HepG2 (cell line): ENCODE results near the gene NBR1. TPM values are rescaled to one million over a fixed set of nuclear protein-coding genes. Genes with fewer than 3 reads are reported as not detected.

Source experiments
- ATF2 ChIP-seq: sonication (generic); formaldehyde crosslinking; IDR thresholded peaks from 2 replicates; pipeline ENCODE4 v1.4.0; 2020; ENCODE audit warnings: missing genetic modification reagents
- CBX2 ChIP-seq, 2 experiments: fragments of 200-600 bp in 1 of 2; sonication (generic); formaldehyde crosslinking in 1 of 2; IDR thresholded peaks; 2 replicates each; pipeline versions ENCODE4 v1.7.0 to v1.8.1; 2018 to 2022; ENCODE audit warnings: low read depth in 2 of 2, low read length in 1 of 2, mild to moderate bottlenecking in 1 of 2, missing genetic modification reagents in 1 of 2
- FOSL1 ChIP-seq: sonication (generic); formaldehyde crosslinking; IDR thresholded peaks from 2 replicates; pipeline ENCODE4 v1.9.0; 2021; ENCODE audit warnings: missing genetic modification reagents, borderline replicate concordance
- KLF16 ChIP-seq, 2 experiments: sonication (generic) in 1 of 2; formaldehyde crosslinking in 1 of 2; IDR thresholded peaks; 2 replicates each; pipeline versions ENCODE4 v1.6.1 to v1.8.0; 2016 to 2023; ENCODE audit warnings: missing genetic modification reagents in 2 of 2, missing compliant biosample characterization in 1 of 2
- KMT2B ChIP-seq: IDR thresholded peaks from 2 replicates; pipeline ENCODE4 v1.6.1; 2016; ENCODE audit warnings: missing genetic modification reagents, missing compliant biosample characterization
- PLSCR1 ChIP-seq: sonication (generic); formaldehyde crosslinking; IDR thresholded peaks from 2 replicates; pipeline ENCODE4 v1.5.0; 2020; ENCODE audit warnings: missing genetic modification reagents, mild to moderate bottlenecking, borderline replicate concordance
- SNAI1 ChIP-seq: sonication (generic); formaldehyde crosslinking; IDR thresholded peaks from 2 replicates; pipeline ENCODE4 v1.5.0; 2020; ENCODE audit warnings: mild to moderate bottlenecking, missing genetic modification reagents, borderline replicate concordance
- ZNF121 ChIP-seq: sonication (generic); formaldehyde crosslinking; IDR thresholded peaks from 2 replicates; pipeline ENCODE4 v1.5.0; 2020; ENCODE audit warnings: mild to moderate bottlenecking, missing genetic modification reagents
- ZNF263 ChIP-seq: sonication (generic); formaldehyde crosslinking; IDR thresholded peaks from 2 replicates; pipeline ENCODE4 v1.4.0; 2020; ENCODE audit warnings: missing genetic modification reagents
- ZNF317 ChIP-seq: sonication (generic); formaldehyde crosslinking; IDR thresholded peaks from 2 replicates; pipeline ENCODE4 v1.5.0; 2020; ENCODE audit warnings: mild to moderate bottlenecking, missing genetic modification reagents
- ZNF382 ChIP-seq: sonication (generic); formaldehyde crosslinking; IDR thresholded peaks from 2 replicates; pipeline ENCODE4 v1.5.0; 2020; ENCODE audit warnings: missing genetic modification reagents, mild to moderate bottlenecking, borderline replicate concordance
- ZNF672 ChIP-seq: sonication (generic); formaldehyde crosslinking; IDR thresholded peaks from 2 replicates; pipeline ENCODE4 v1.8.1; 2022; ENCODE audit warnings: missing genetic modification reagents
- ZNF709 ChIP-seq: sonication (generic); formaldehyde crosslinking; IDR thresholded peaks from 2 replicates; pipeline ENCODE4 v1.5.0; 2020; ENCODE audit warnings: mild to moderate bottlenecking, missing genetic modification reagents
- polyA plus RNA-seq, 8 experiments: library from polyadenylated mRNA; depleted of rRNA in 3 of 8; stranded (reverse) in 7 of 8; unstranded in 1 of 8; fragments of >200 nt; fragmentation: Illumina TruSeq in 4 of 8; extraction: Trizol in 4 of 8; gene quantifications; 2 replicates each; pipeline versions ENCODE4 v1.2.1 to v1.2.3, GENCODE V29; 2011 to 2016; ENCODE audit warnings: low read depth in 4 of 8, missing spikeins in 1 of 8, mixed read lengths in 1 of 8; ENCODE audit not compliant: insufficient read depth in 1 of 8
- total RNA-seq, 5 experiments: library from RNA; depleted of rRNA; stranded (reverse); fragments of >200 nt; fragmentation: Illumina TruSeq; extraction: Trizol; gene quantifications; 2 replicates each; pipeline ENCODE4 v1.2.3, GENCODE V29; 2016; ENCODE audit warnings: low read depth in 1 of 5
- TF ChIP-seq, protein P1 (sequence below), 2 experiments: sonication (generic) in 1 of 2; formaldehyde crosslinking in 1 of 2; IDR thresholded peaks; 2 replicates each; pipeline versions ENCODE4 v1.6.1 to v1.9.0; 2014 to 2022; ENCODE audit warnings: antibody characterized with exemption in 1 of 2, borderline replicate concordance in 1 of 2, inconsistent platforms in 1 of 2, low read depth in 1 of 2, missing genetic modification reagents in 1 of 2
- TF ChIP-seq, protein P2 (sequence below): sonication (generic); formaldehyde crosslinking; IDR thresholded peaks from 2 replicates; pipeline ENCODE4 v1.4.0; 2020; ENCODE audit warnings: mild to moderate bottlenecking, missing genetic modification reagents

The NBR1 gene
- total and polyA plus RNA-seq, 2 of the 13 experiments (the other 11 are each of a cell fraction or from before 2014, with no cell fraction given), result 51.7 to 121 TPM

- TF ChIP-seq, protein P1, sequence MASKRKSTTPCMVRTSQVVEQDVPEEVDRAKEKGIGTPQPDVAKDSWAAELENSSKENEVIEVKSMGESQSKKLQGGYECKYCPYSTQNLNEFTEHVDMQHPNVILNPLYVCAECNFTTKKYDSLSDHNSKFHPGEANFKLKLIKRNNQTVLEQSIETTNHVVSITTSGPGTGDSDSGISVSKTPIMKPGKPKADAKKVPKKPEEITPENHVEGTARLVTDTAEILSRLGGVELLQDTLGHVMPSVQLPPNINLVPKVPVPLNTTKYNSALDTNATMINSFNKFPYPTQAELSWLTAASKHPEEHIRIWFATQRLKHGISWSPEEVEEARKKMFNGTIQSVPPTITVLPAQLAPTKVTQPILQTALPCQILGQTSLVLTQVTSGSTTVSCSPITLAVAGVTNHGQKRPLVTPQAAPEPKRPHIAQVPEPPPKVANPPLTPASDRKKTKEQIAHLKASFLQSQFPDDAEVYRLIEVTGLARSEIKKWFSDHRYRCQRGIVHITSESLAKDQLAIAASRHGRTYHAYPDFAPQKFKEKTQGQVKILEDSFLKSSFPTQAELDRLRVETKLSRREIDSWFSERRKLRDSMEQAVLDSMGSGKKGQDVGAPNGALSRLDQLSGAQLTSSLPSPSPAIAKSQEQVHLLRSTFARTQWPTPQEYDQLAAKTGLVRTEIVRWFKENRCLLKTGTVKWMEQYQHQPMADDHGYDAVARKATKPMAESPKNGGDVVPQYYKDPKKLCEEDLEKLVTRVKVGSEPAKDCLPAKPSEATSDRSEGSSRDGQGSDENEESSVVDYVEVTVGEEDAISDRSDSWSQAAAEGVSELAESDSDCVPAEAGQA (IDR thresholded peaks at IDR 0.05; ENCODE audit: low read depth), result no peak
- TF ChIP-seq, protein P1 (CRISPR knock-in tag; IDR thresholded peaks at IDR 0.05; ENCODE audit: borderline replicate concordance), result no peak
- TF ChIP-seq ZNF672 (CRISPR knock-in tag) (no peak), ZNF121 (CRISPR knock-in tag) (no peak), SNAI1 (CRISPR knock-in tag) (no peak), KLF16 (CRISPR knock-in tag; IDR thresholded peaks at IDR 0.05) (no peak), KMT2B (CRISPR knock-in tag) (no peak; the same call in 1 of the 2 replicates), ZNF709 (no peak), PLSCR1 (CRISPR knock-in tag) (no peak), CBX2 (IDR thresholded peaks at IDR 0.05; ENCODE audit: low read depth, low read length) (no peak), CBX2 (CRISPR knock-in tag; IDR thresholded peaks at IDR 0.05; ENCODE audit: low read depth) (no peak), FOSL1 (CRISPR knock-in tag) (no peak), ATF2 (CRISPR knock-in tag) (no peak; the same call in none of the 2 replicates), ZNF382 (CRISPR knock-in tag) (no peak), ZNF317 (CRISPR knock-in tag) (no peak), ZNF263 (CRISPR knock-in tag) (no peak)
- TF ChIP-seq, protein P2, sequence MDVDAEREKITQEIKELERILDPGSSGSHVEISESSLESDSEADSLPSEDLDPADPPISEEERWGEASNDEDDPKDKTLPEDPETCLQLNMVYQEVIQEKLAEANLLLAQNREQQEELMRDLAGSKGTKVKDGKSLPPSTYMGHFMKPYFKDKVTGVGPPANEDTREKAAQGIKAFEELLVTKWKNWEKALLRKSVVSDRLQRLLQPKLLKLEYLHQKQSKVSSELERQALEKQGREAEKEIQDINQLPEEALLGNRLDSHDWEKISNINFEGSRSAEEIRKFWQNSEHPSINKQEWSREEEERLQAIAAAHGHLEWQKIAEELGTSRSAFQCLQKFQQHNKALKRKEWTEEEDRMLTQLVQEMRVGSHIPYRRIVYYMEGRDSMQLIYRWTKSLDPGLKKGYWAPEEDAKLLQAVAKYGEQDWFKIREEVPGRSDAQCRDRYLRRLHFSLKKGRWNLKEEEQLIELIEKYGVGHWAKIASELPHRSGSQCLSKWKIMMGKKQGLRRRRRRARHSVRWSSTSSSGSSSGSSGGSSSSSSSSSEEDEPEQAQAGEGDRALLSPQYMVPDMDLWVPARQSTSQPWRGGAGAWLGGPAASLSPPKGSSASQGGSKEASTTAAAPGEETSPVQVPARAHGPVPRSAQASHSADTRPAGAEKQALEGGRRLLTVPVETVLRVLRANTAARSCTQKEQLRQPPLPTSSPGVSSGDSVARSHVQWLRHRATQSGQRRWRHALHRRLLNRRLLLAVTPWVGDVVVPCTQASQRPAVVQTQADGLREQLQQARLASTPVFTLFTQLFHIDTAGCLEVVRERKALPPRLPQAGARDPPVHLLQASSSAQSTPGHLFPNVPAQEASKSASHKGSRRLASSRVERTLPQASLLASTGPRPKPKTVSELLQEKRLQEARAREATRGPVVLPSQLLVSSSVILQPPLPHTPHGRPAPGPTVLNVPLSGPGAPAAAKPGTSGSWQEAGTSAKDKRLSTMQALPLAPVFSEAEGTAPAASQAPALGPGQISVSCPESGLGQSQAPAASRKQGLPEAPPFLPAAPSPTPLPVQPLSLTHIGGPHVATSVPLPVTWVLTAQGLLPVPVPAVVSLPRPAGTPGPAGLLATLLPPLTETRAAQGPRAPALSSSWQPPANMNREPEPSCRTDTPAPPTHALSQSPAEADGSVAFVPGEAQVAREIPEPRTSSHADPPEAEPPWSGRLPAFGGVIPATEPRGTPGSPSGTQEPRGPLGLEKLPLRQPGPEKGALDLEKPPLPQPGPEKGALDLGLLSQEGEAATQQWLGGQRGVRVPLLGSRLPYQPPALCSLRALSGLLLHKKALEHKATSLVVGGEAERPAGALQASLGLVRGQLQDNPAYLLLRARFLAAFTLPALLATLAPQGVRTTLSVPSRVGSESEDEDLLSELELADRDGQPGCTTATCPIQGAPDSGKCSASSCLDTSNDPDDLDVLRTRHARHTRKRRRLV (CRISPR knock-in tag), result no peak
Observed at GRCh38 chr17:43169561-43170139, 1.4 kb upstream of the NBR1 start (continued).
